Right cardiac atrium (tissue), 5 donors: Measurements from ENCODE around the gene TENM3. TPM values are rescaled to one million over a fixed set of nuclear protein-coding genes. Genes with fewer than 3 reads are reported as not detected.
"Not testable (repeated sequence)": the region's sequence is repeated elsewhere in the genome, so short reads cannot be mapped to it uniquely, and the experiment has no call there.

Experiments used
- ATAC-seq, 2 donors: fragments of 200-7000 bp; cut with Tn5 transposase; one replicate each; pipeline versions ENCODE4 v1.8.0 to v1.9.1; 2020; ENCODE audit warnings: moderate library complexity in 2 of 2, mild to moderate bottlenecking in 1 of 2
- DNase-seq, 3 donors: peaks; one replicate each; pipeline ENCODE4 v3.0.0-alpha.2; 2020
- H3K27ac ChIP-seq: one replicate; pipeline ENCODE4 v1.5.1; 2013; ENCODE audit warnings: mild to moderate bottlenecking, low read length, control low read depth, moderate library complexity
- H3K27me3 ChIP-seq: one replicate; pipeline ENCODE4 v1.6.1; 2013; ENCODE audit not compliant: control insufficient read depth, insufficient read depth
- H3K4me1 ChIP-seq: one replicate; pipeline ENCODE4 v1.6.1; 2013; ENCODE audit warnings: low read length; ENCODE audit not compliant: control insufficient read depth, insufficient read depth
- H3K4me3 ChIP-seq: one replicate; pipeline ENCODE4 v1.5.1; 2013; ENCODE audit warnings: low read length, control low read depth
- H3K9me3 ChIP-seq: one replicate; pipeline ENCODE4 v1.6.1; 2013; ENCODE audit warnings: low read length; ENCODE audit not compliant: control insufficient read depth
- WGBS: extraction: QIAGEN DNeasy Blood & Tissue Kit; methylation state at CpG from one replicate; pipeline ENCODE4 v1.1.7; 2013; 5-methylcytosine and 5-hydroxymethylcytosine counted together
- intact Hi-C, 4 donors: fragments of 100-400 bp; cut with DNase I; formaldehyde crosslinking; loops; one replicate each; pipeline versions ENCODE4 v1.11.0 to v1.14.0; 2022 to 2023
- polyA plus RNA-seq: library from polyadenylated mRNA; stranded (reverse); fragments of 200-250 nt; gene quantifications from one replicate; pipeline ENCODE4 v1.2.3, GENCODE V29; 2013
- total RNA-seq, 4 donors: library from RNA; stranded (reverse); fragmentation: NEBNext Ultra II Directional; extraction: Animal tissue kit (Norgen Biotek cat#: 25700); gene quantifications; one replicate each; pipeline ENCODE4 v1.2.1, GENCODE V29; 2021
- donor health status: healthy with polysubstance abuse.
- donor health status: DM: no; HTN: yes; CAD: no.
- donor health status: DM: no; HTN: no; CAD: no.
- donor health status: DM: no; HTN: yes; CAD: no; lungs with severe emphysema.
- donor health status: DM: yes; HTN: yes; CAD: no.

TENM3 gene
- total and polyA plus RNA-seq, 5 donors = 0.88 to 9.5 (median 5.0) TPM

- WGBS = 82% methylated on average over 8 of the region's 9 CpGs
- intact Hi-C loops, ATAC-seq, H3K9me3 ChIP-seq, H3K4me1 ChIP-seq, H3K4me3 ChIP-seq, H3K27me3 ChIP-seq, H3K27ac ChIP-seq, DNase-seq: not testable (repeated sequence)
Observed at GRCh38 chr4:182814065-182814464, 570.9 kb downstream of the TENM3 start.

GRCh38 chr4:182818926-182819730 lies 575.9 kb downstream of the TENM3 start:
- 94% methylated on average over 22 of the region's 22 CpGs for WGBS
- ATAC-seq (no peak), DNase-seq (no peak)
- intact Hi-C loops = no loop called here
- no peaks in the 10 kb centered on the region for H3K4me1 ChIP-seq
- no peaks in the 10 kb centered on the region for H3K27me3 ChIP-seq
- no peak overlapping the region for H3K4me3 ChIP-seq
- H3K27ac ChIP-seq = no peak overlapping the region
- H3K9me3 ChIP-seq = no peaks in the 10 kb centered on the region

- H3K4me1 ChIP-seq = no peaks in the 10 kb centered on the region
- H3K27ac ChIP-seq = no peak overlapping the region
- no peaks in the 10 kb centered on the region for H3K9me3 ChIP-seq
- 93% methylated on average over 7 of the region's 7 CpGs for WGBS
- DNase-seq = no peak
- intact Hi-C loops = no loop called here
- ATAC-seq = no peak
- no peak overlapping the region for H3K4me3 ChIP-seq
- no peaks in the 10 kb centered on the region for H3K27me3 ChIP-seq
Observed at GRCh38 chr4:182819751-182820150, 576.5 kb downstream of the TENM3 start.

GRCh38 chr4:182822554-182822953 lies 579.4 kb downstream of the TENM3 start:
- Histone ChIP-seq H3K27me3 (no peaks in the 10 kb centered on the region), H3K4me3 (no peak overlapping the region), H3K27ac (no peak overlapping the region), H3K9me3 (no peaks in the 10 kb centered on the region), H3K4me1 (no peaks in the 10 kb centered on the region)
- 91% methylated on average over 11 of the region's 11 CpGs for WGBS
- ATAC-seq (no peak), DNase-seq (no peak)
- intact Hi-C loops = no loop called here

GRCh38 chr4:182823576-182823975 lies 580.4 kb downstream of the TENM3 start:
- intact Hi-C loops = no loop called here
- 74% methylated on average over 1 of the region's 1 CpG for WGBS
- no peak overlapping the region for H3K27ac ChIP-seq
- ATAC-seq (no peak), DNase-seq (no peak)
- H3K4me1 ChIP-seq = no peaks in the 10 kb centered on the region
- H3K9me3 ChIP-seq = no peaks in the 10 kb centered on the region
- no peak overlapping the region for H3K4me3 ChIP-seq
- H3K27me3 ChIP-seq = no peaks in the 10 kb centered on the region

GRCh38 chr4:182825003-182825402 lies 581.8 kb downstream of the TENM3 start:
- Histone ChIP-seq H3K4me3 (no peak overlapping the region), H3K27ac (no peak overlapping the region), H3K9me3 (no peaks in the 10 kb centered on the region), H3K4me1 (no peaks in the 10 kb centered on the region), H3K27me3 (no peaks in the 10 kb centered on the region)
- ATAC-seq = peak in 1 of 2 donors; percentile 22
- DNase-seq = no peak
- 86% methylated on average over 8 of the region's 8 CpGs for WGBS
- intact Hi-C loops = no loop called here

GRCh38 chr4:182825786-182826185 lies 582.6 kb downstream of the TENM3 start:
- H3K27me3 ChIP-seq = no peaks in the 10 kb centered on the region
- WGBS = 63% methylated on average over 12 of the region's 12 CpGs
- H3K27ac ChIP-seq = no peak overlapping the region
- no peaks in the 10 kb centered on the region for H3K4me1 ChIP-seq
- no peak overlapping the region for H3K4me3 ChIP-seq
- no peaks in the 10 kb centered on the region for H3K9me3 ChIP-seq
- DNase-seq = no peak
- intact Hi-C loops = no loop called here
- ATAC-seq = no peak

- no peaks in the 10 kb centered on the region for H3K27me3 ChIP-seq
- intact Hi-C loops = no loop called here
- no peak for DNase-seq
- no peak for ATAC-seq
- H3K4me1 ChIP-seq = no peaks in the 10 kb centered on the region
- no peaks in the 10 kb centered on the region for H3K9me3 ChIP-seq
- no peak overlapping the region for H3K27ac ChIP-seq
- WGBS = 62% methylated on average over 13 of the region's 13 CpGs
- H3K4me3 ChIP-seq = no peak overlapping the region
Observed at GRCh38 chr4:182826391-182826790, 583.2 kb downstream of the TENM3 start.

- Histone ChIP-seq H3K27ac (no peak overlapping the region), H3K4me1 (no peaks in the 10 kb centered on the region), H3K4me3 (no peak overlapping the region), H3K9me3 (no peaks in the 10 kb centered on the region), H3K27me3 (no peaks in the 10 kb centered on the region)
- DNase-seq = no peak
- 94% methylated on average over 8 of the region's 8 CpGs for WGBS
- no peak for ATAC-seq
- intact Hi-C loops = no loop called here
Observed at GRCh38 chr4:182827166-182827565, 584.0 kb downstream of the TENM3 start.

GRCh38 chr4:182827954-182828353 lies 584.8 kb downstream of the TENM3 start:
- no peak for ATAC-seq
- DNase-seq = no peak
- H3K9me3 ChIP-seq = no peaks in the 10 kb centered on the region
- WGBS = 83% methylated on average over 9 of the region's 9 CpGs
- H3K27ac ChIP-seq = no peak overlapping the region
- no peak overlapping the region for H3K4me3 ChIP-seq
- intact Hi-C loops = no loop called here
- H3K27me3 ChIP-seq = no peaks in the 10 kb centered on the region
- H3K4me1 ChIP-seq = no peaks in the 10 kb centered on the region

GRCh38 chr4:182828360-182829025 lies 585.3 kb downstream of the TENM3 start:
- H3K4me1 ChIP-seq = no peaks in the 10 kb centered on the region
- H3K9me3 ChIP-seq = no peaks in the 10 kb centered on the region
- no peak for ATAC-seq
- WGBS = 74% methylated on average over 17 of the region's 17 CpGs
- no peak for DNase-seq
- H3K4me3 ChIP-seq = no peak overlapping the region
- intact Hi-C loops = no loop called here
- H3K27me3 ChIP-seq = no peaks in the 10 kb centered on the region
- no peak overlapping the region for H3K27ac ChIP-seq
